HepG2 (cell line): ENCODE data around the gene TARDBP. TPM values are rescaled to one million over a fixed set of nuclear protein-coding genes. Genes with fewer than 3 reads are reported as not detected.

Experiments used
- ARNT ChIP-seq: fragments of 450-650 bp; IDR thresholded peaks from 2 replicates; pipeline ENCODE4 v1.6.1; 2017
- CBFB ChIP-seq: sonication (generic); formaldehyde crosslinking; IDR thresholded peaks from 2 replicates; pipeline ENCODE4 v1.4.0; 2020; ENCODE audit warnings: missing genetic modification reagents
- GTF2F1 ChIP-seq: fragments of 150-350 bp; IDR thresholded peaks from 2 replicates; pipeline ENCODE4 v1.6.1; 2014; ENCODE audit warnings: low read length
- HNRNPLL ChIP-seq: fragments of 200-400 bp; formaldehyde crosslinking; IDR thresholded peaks from 2 replicates; pipeline ENCODE4 v1.6.1; 2017; ENCODE audit warnings: mild to moderate bottlenecking, low read depth, low read length; ENCODE audit not compliant: poor library complexity, severe bottlenecking
- KLF12 ChIP-seq: sonication (generic); formaldehyde crosslinking; IDR thresholded peaks from 2 replicates; pipeline ENCODE4 v1.4.0; 2020; ENCODE audit warnings: missing genetic modification reagents, borderline replicate concordance
- SP2 ChIP-seq: sonication (generic); formaldehyde crosslinking; IDR thresholded peaks from 2 replicates; pipeline ENCODE4 v1.5.1; 2020; ENCODE audit warnings: mild to moderate bottlenecking, missing genetic modification reagents
- SP5 ChIP-seq: IDR thresholded peaks from 2 replicates; pipeline ENCODE4 v1.6.1; 2016; ENCODE audit warnings: low read depth, borderline replicate concordance
- TOPORS ChIP-seq: sonication (generic); formaldehyde crosslinking; IDR thresholded peaks from 2 replicates; pipeline ENCODE4 v1.8.0; 2023; ENCODE audit warnings: mild to moderate bottlenecking, missing genetic modification reagents
- ZKSCAN1 ChIP-seq: fragments of 150-350 bp; IDR thresholded peaks from 2 replicates; pipeline ENCODE4 v1.6.1; 2014; ENCODE audit warnings: low read length
- ZNF10 ChIP-seq: sonication (generic); formaldehyde crosslinking; IDR thresholded peaks from 2 replicates; pipeline ENCODE4 v1.4.0; 2020; ENCODE audit warnings: mild to moderate bottlenecking, low read depth, missing genetic modification reagents, borderline replicate concordance
- ZNF180 ChIP-seq: sonication (generic); formaldehyde crosslinking; IDR thresholded peaks from 2 replicates; pipeline ENCODE4 v1.4.0; 2020; ENCODE audit warnings: low read depth, missing genetic modification reagents, borderline replicate concordance
- ZNF331 ChIP-seq: sonication (generic); formaldehyde crosslinking; IDR thresholded peaks from 2 replicates; pipeline ENCODE4 v1.4.0; 2020; ENCODE audit warnings: missing genetic modification reagents
- polyA plus RNA-seq, 8 experiments: library from polyadenylated mRNA; depleted of rRNA in 3 of 8; stranded (reverse) in 7 of 8; unstranded in 1 of 8; fragments of >200 nt; fragmentation: Illumina TruSeq in 4 of 8; extraction: Trizol in 4 of 8; gene quantifications; 2 replicates each; pipeline versions ENCODE4 v1.2.1 to v1.2.3, GENCODE V29; 2011 to 2016; ENCODE audit warnings: low read depth in 4 of 8, missing spikeins in 1 of 8, mixed read lengths in 1 of 8; ENCODE audit not compliant: insufficient read depth in 1 of 8
- total RNA-seq, 5 experiments: library from RNA; depleted of rRNA; stranded (reverse); fragments of >200 nt; fragmentation: Illumina TruSeq; extraction: Trizol; gene quantifications; 2 replicates each; pipeline ENCODE4 v1.2.3, GENCODE V29; 2016; ENCODE audit warnings: low read depth in 1 of 5
- TF ChIP-seq, protein P1 (sequence below): sonication (generic); formaldehyde crosslinking; IDR thresholded peaks from 2 replicates; pipeline ENCODE4 v1.4.0; 2020; ENCODE audit warnings: mild to moderate bottlenecking, low read depth, missing genetic modification reagents
- TF ChIP-seq, protein P2 (sequence below): sonication (generic); formaldehyde crosslinking; IDR thresholded peaks from 2 replicates; pipeline ENCODE4 v1.9.0; 2021; ENCODE audit warnings: mild to moderate bottlenecking, missing genetic modification reagents
- TF ChIP-seq, protein P3 (sequence below): sonication (generic); formaldehyde crosslinking; IDR thresholded peaks from 2 replicates; pipeline ENCODE4 v1.8.0; 2022; ENCODE audit warnings: missing genetic modification reagents, mild to moderate bottlenecking, moderate library complexity, borderline replicate concordance
- TF ChIP-seq, protein P4 (sequence below): sonication (generic); formaldehyde crosslinking; IDR thresholded peaks from 2 replicates; pipeline ENCODE4 v1.5.0; 2020; ENCODE audit warnings: mild to moderate bottlenecking, missing genetic modification reagents

TARDBP gene
- total and polyA plus RNA-seq, 2 of the 13 experiments (the other 11 are each of a cell fraction or from before 2014, with no cell fraction given): 62.4 to 93.0 TPM

DNA sequence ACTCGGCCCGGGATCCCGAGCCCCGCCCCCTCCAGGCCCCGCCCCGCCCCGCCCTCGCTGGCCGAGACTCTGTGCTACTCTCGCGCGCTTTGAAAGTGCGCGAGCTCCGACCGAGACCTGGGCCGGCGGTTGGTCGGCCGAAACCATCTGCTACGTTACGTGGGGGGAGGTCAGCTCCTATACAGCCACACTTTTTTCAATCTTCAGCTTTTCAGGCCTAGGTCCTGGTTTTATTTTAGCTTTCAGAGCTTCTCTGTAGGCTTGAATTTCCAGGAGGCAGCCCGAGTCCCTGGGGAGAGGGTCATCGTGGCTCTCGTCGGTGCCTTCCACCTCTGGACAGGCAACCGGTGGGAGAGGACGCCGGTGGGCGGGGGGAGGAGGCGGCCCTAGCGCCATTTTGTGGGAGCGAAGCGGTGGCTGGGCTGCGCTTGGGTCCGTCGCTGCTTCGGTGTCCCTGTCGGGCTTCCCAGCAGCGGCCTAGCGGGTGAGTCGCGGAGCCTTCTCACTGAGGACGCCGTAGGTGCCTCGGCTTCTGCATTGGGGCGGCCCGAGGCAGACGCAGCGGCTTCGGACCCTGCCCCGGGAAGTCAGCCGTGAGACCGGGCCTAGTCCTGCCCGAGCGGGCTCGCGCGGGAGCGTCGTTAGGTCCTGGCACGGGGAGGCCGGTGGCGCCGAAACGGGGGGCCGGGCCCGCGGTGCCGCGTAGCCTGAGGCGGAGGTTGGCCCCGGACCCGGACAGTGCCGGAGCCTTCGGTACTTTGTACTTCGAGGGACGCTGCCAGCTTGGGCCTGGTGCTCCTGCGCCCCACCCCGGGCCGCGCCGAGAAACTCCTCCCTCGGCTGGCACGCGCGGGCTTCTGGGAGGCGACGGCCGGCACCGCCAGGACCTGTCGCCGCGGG lies at the start of gene TARDBP (continued):
- TF ChIP-seq CBFB (CRISPR knock-in tag): peak; percentile 81
- TF ChIP-seq, protein P1, sequence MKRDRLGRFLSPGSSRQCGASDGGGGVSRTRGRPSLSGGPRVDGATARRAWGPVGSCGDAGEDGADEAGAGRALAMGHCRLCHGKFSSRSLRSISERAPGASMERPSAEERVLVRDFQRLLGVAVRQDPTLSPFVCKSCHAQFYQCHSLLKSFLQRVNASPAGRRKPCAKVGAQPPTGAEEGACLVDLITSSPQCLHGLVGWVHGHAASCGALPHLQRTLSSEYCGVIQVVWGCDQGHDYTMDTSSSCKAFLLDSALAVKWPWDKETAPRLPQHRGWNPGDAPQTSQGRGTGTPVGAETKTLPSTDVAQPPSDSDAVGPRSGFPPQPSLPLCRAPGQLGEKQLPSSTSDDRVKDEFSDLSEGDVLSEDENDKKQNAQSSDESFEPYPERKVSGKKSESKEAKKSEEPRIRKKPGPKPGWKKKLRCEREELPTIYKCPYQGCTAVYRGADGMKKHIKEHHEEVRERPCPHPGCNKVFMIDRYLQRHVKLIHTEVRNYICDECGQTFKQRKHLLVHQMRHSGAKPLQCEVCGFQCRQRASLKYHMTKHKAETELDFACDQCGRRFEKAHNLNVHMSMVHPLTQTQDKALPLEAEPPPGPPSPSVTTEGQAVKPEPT (CRISPR knock-in tag): no peak; the same call in 1 of the 2 replicates
- TF ChIP-seq SP5: no peak; the same call in 1 of the 2 replicates
- no peak; the same call in 1 of the 2 replicates for TF ChIP-seq ZNF10 (CRISPR knock-in tag)
- TF ChIP-seq ZNF331 (CRISPR knock-in tag): peak; percentile 46
- TF ChIP-seq KLF12 (CRISPR knock-in tag): peak; percentile 89
- no peak for TF ChIP-seq ZKSCAN1
- peak; percentile 39 for TF ChIP-seq HNRNPLL
- TF ChIP-seq, protein P2, sequence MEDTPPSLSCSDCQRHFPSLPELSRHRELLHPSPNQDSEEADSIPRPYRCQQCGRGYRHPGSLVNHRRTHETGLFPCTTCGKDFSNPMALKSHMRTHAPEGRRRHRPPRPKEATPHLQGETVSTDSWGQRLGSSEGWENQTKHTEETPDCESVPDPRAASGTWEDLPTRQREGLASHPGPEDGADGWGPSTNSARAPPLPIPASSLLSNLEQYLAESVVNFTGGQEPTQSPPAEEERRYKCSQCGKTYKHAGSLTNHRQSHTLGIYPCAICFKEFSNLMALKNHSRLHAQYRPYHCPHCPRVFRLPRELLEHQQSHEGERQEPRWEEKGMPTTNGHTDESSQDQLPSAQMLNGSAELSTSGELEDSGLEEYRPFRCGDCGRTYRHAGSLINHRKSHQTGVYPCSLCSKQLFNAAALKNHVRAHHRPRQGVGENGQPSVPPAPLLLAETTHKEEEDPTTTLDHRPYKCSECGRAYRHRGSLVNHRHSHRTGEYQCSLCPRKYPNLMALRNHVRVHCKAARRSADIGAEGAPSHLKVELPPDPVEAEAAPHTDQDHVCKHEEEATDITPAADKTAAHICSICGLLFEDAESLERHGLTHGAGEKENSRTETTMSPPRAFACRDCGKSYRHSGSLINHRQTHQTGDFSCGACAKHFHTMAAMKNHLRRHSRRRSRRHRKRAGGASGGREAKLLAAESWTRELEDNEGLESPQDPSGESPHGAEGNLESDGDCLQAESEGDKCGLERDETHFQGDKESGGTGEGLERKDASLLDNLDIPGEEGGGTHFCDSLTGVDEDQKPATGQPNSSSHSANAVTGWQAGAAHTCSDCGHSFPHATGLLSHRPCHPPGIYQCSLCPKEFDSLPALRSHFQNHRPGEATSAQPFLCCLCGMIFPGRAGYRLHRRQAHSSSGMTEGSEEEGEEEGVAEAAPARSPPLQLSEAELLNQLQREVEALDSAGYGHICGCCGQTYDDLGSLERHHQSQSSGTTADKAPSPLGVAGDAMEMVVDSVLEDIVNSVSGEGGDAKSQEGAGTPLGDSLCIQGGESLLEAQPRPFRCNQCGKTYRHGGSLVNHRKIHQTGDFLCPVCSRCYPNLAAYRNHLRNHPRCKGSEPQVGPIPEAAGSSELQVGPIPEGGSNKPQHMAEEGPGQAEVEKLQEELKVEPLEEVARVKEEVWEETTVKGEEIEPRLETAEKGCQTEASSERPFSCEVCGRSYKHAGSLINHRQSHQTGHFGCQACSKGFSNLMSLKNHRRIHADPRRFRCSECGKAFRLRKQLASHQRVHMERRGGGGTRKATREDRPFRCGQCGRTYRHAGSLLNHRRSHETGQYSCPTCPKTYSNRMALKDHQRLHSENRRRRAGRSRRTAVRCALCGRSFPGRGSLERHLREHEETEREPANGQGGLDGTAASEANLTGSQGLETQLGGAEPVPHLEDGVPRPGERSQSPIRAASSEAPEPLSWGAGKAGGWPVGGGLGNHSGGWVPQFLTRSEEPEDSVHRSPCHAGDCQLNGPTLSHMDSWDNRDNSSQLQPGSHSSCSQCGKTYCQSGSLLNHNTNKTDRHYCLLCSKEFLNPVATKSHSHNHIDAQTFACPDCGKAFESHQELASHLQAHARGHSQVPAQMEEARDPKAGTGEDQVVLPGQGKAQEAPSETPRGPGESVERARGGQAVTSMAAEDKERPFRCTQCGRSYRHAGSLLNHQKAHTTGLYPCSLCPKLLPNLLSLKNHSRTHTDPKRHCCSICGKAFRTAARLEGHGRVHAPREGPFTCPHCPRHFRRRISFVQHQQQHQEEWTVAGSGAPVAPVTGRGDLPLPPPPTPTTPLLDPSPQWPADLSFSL (CRISPR knock-in tag): no peak
- peak; percentile 72; the same call in 1 of the 2 replicates for TF ChIP-seq TOPORS
- no peak for TF ChIP-seq GTF2F1
- TF ChIP-seq, protein P3, sequence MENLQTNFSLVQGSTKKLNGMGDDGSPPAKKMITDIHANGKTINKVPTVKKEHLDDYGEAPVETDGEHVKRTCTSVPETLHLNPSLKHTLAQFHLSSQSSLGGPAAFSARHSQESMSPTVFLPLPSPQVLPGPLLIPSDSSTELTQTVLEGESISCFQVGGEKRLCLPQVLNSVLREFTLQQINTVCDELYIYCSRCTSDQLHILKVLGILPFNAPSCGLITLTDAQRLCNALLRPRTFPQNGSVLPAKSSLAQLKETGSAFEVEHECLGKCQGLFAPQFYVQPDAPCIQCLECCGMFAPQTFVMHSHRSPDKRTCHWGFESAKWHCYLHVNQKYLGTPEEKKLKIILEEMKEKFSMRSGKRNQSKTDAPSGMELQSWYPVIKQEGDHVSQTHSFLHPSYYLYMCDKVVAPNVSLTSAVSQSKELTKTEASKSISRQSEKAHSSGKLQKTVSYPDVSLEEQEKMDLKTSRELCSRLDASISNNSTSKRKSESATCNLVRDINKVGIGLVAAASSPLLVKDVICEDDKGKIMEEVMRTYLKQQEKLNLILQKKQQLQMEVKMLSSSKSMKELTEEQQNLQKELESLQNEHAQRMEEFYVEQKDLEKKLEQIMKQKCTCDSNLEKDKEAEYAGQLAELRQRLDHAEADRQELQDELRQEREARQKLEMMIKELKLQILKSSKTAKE (CRISPR knock-in tag): no peak
- no peak for TF ChIP-seq ARNT
- TF ChIP-seq, protein P4, sequence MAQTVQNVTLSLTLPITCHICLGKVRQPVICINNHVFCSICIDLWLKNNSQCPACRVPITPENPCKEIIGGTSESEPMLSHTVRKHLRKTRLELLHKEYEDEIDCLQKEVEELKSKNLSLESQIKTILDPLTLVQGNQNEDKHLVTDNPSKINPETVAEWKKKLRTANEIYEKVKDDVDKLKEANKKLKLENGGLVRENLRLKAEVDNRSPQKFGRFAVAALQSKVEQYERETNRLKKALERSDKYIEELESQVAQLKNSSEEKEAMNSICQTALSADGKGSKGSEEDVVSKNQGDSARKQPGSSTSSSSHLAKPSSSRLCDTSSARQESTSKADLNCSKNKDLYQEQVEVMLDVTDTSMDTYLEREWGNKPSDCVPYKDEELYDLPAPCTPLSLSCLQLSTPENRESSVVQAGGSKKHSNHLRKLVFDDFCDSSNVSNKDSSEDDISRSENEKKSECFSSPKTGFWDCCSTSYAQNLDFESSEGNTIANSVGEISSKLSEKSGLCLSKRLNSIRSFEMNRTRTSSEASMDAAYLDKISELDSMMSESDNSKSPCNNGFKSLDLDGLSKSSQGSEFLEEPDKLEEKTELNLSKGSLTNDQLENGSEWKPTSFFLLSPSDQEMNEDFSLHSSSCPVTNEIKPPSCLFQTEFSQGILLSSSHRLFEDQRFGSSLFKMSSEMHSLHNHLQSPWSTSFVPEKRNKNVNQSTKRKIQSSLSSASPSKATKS: no peak
- TF ChIP-seq SP2 (CRISPR knock-in tag): peak; percentile 41; the same call in 1 of the 2 replicates
- no peak for TF ChIP-seq ZNF180 (CRISPR knock-in tag)
